ENCODE data around the gene PAX5.

PAX5 gene

DNA sequence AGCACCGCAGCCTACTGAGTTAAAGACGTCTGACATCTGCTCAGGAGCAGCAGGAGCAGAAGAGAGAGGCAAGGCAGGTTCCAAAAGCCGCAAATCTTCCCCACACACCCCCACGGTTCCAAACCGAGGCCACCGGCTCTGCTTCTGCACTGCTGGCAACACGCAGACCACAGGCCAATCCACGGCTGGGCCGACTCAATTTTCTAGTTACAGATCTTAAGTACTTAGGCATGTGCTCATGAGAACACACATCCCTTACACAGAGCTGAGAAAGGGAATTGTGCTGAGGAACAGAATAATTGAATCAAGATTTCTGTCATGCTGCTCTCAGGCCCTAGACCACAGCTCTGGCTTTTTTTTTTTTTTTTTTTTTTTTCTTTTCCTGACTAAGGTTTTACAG is 32.6 kb downstream of the PAX5 start:
- WGBS, 2 experiments: 69 to 77% methylated on average over 9 of the region's 9 CpGs
- Histone ChIP-seq H3K4me1 (ENCODE audit: control insufficient read depth, insufficient read depth, low read length) (peaks cover 21% of the 10 kb centered on the region), H3K27me3 (ENCODE audit: control insufficient read depth, insufficient read depth, low read length, poor library complexity, severe bottlenecking) (peaks cover 80% of the 10 kb centered on the region), H3K36me3 (ENCODE audit: control insufficient read depth, insufficient read depth, low read length) (no peaks in the 10 kb centered on the region), H3K27ac (ENCODE audit: insufficient read depth, low read depth, low read length, poor library complexity, severe bottlenecking) (no peak overlapping the region), H3K9me3 (ENCODE audit: control insufficient read depth, low read length) (no peaks in the 10 kb centered on the region), H3K4me3 (ENCODE audit: insufficient read depth, low read depth, low read length) (no peak overlapping the region)

DNA sequence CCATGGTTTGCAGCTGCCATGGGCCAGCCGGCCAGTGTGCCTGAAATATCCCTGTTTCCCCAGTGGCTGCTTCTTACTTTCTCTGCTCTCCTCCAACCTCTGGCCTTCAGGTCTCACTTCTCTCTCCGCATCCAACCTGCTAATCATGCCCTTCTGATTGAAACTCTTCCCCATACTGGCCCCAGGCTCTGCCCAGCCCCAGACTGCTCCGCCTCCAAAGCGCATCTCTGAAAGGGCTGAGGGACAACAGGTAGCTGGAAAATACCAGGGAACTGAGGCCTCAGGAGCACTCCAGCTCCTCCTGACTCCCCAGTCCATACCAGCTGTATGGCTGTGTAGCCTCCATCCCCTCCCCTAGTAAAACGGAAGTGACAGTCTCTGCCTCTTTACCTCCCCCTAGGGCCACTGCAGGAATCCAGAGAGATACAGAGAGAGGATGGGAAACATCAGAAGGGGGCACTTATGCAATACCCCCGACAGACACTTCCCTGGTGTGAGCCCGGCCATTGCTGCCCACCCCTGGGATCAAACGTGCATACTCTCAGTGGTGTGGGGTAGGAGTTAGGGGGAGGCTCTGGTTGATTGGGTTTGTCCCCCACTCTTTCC is 34.2 kb downstream of the PAX5 start:
- H3K27me3 ChIP-seq (ENCODE audit: control insufficient read depth, insufficient read depth, low read length, poor library complexity, severe bottlenecking): peaks cover 73% of the 10 kb centered on the region
- 77 to 79% methylated on average over 7 to 8 of the region's 8 CpGs for WGBS, 2 experiments

GRCh38 chr9:36997414-36997813 is 36.7 kb downstream of the PAX5 start:
- H3K36me3 ChIP-seq (ENCODE audit: control insufficient read depth, insufficient read depth, low read length): no peaks in the 10 kb centered on the region
- peaks cover 27% of the 10 kb centered on the region for H3K4me1 ChIP-seq (ENCODE audit: control insufficient read depth, insufficient read depth, low read length)
- no peak overlapping the region for H3K4me3 ChIP-seq (ENCODE audit: insufficient read depth, low read depth, low read length)
- no peaks in the 10 kb centered on the region for H3K9me3 ChIP-seq (ENCODE audit: control insufficient read depth, low read length)
- peaks cover 55% of the 10 kb centered on the region for H3K27me3 ChIP-seq (ENCODE audit: control insufficient read depth, insufficient read depth, low read length, poor library complexity, severe bottlenecking)
- 69 to 70% methylated on average over 12 of the region's 12 CpGs for WGBS, 2 experiments
- no peak overlapping the region for H3K27ac ChIP-seq (ENCODE audit: insufficient read depth, low read depth, low read length, poor library complexity, severe bottlenecking)

More for the DNA sequence above, 34.2 kb downstream of the PAX5 start:
- H3K36me3 ChIP-seq (ENCODE audit: control insufficient read depth, insufficient read depth, low read length): no peaks in the 10 kb centered on the region
- peaks cover 27% of the 10 kb centered on the region for H3K4me1 ChIP-seq (ENCODE audit: control insufficient read depth, insufficient read depth, low read length)
- no peak overlapping the region for H3K4me3 ChIP-seq (ENCODE audit: insufficient read depth, low read depth, low read length)
- H3K9me3 ChIP-seq (ENCODE audit: control insufficient read depth, low read length): no peaks in the 10 kb centered on the region
- no peak overlapping the region for H3K27ac ChIP-seq (ENCODE audit: insufficient read depth, low read depth, low read length, poor library complexity, severe bottlenecking)

DNA sequence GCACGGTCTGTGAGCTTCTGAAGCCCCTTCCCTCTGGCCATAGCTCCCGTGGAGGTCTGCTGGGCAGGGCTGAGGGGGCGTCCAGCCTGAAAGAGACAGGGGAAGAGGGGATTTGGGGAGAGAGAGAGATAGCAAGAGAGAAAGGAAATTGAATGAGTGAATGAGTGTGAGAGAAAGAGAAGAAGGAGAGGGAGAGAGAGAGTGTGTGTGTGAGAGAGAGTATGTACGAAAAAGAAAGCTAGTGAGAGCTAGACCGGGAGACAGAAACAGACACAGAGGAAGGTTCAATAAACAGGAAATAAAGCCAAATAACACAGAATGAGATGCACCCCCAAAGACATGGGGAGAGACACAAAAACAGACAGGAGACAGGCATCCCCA is 37.4 kb downstream of the PAX5 start:
- no peaks in the 10 kb centered on the region for H3K36me3 ChIP-seq (ENCODE audit: control insufficient read depth, insufficient read depth, low read length)
- 76 to 79% methylated on average over 5 of the region's 5 CpGs for WGBS, 2 experiments

GRCh38 chr9:36995927-36996705 is 38.0 kb downstream of the PAX5 start:
- Histone ChIP-seq H3K9me3 (ENCODE audit: control insufficient read depth, low read length) (no peaks in the 10 kb centered on the region), H3K27me3 (ENCODE audit: control insufficient read depth, insufficient read depth, low read length, poor library complexity, severe bottlenecking) (peaks cover 46% of the 10 kb centered on the region), H3K4me1 (ENCODE audit: control insufficient read depth, insufficient read depth, low read length) (peaks cover 21% of the 10 kb centered on the region), H3K27ac (ENCODE audit: insufficient read depth, low read depth, low read length, poor library complexity, severe bottlenecking) (no peak overlapping the region), H3K36me3 (ENCODE audit: control insufficient read depth, insufficient read depth, low read length) (no peaks in the 10 kb centered on the region), H3K4me3 (ENCODE audit: insufficient read depth, low read depth, low read length) (no peak overlapping the region)
- 25 to 27% methylated on average over 16 of the region's 16 CpGs for WGBS, 2 experiments

More for the DNA sequence above, 37.4 kb downstream of the PAX5 start:
- no peak overlapping the region for H3K4me3 ChIP-seq (ENCODE audit: insufficient read depth, low read depth, low read length)
- H3K27me3 ChIP-seq (ENCODE audit: control insufficient read depth, insufficient read depth, low read length, poor library complexity, severe bottlenecking): peaks cover 51% of the 10 kb centered on the region
- H3K9me3 ChIP-seq (ENCODE audit: control insufficient read depth, low read length): no peaks in the 10 kb centered on the region
- peaks cover 26% of the 10 kb centered on the region for H3K4me1 ChIP-seq (ENCODE audit: control insufficient read depth, insufficient read depth, low read length)
- no peak overlapping the region for H3K27ac ChIP-seq (ENCODE audit: insufficient read depth, low read depth, low read length, poor library complexity, severe bottlenecking)

DNA sequence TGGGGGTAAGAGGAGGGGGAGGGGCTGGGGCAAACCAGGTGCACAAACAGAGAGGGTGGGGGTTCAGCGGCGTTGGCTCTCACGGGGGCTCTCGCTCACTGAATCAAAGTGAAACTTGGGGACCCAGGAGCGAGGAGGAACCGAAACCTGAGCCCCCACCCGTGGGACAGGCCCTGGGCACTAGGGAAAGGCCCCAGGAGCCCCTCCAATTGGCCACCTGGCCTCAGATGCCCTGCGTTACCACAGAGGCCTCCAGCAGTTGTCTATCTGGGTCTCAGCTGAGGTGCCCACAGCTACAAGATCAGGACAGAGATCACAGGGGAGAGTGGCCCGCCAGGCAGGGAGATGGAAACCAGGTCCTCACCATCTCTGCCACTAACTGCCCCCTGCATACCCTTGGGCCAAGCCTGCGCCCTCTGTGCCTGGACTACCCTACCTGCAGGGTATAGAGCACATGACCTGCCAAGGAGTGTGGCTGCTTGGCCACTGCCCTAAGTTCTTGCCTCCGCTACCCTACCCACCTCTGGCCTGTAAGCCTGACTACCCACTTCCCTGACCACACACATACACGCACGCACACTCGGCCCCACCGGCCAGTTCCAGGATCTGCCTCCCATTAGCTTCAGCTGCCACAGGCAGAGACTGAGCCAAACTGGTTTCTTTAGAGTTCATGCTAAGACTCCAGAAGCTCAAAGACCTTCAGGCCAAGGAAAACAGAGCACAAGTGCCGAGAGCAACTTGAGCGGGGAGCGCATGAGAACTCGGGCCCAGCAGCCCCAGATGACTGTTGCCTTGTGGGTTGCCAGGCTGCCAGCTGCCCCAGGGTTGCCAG is 39.9 kb downstream of the PAX5 start:
- H3K4me3 ChIP-seq (ENCODE audit: insufficient read depth, low read depth, low read length): no peak overlapping the region
- H3K4me1 ChIP-seq (ENCODE audit: control insufficient read depth, insufficient read depth, low read length): peaks cover 20% of the 10 kb centered on the region
- peaks cover 48% of the 10 kb centered on the region for H3K27me3 ChIP-seq (ENCODE audit: control insufficient read depth, insufficient read depth, low read length, poor library complexity, severe bottlenecking)
- no peaks in the 10 kb centered on the region for H3K36me3 ChIP-seq (ENCODE audit: control insufficient read depth, insufficient read depth, low read length)
- H3K27ac ChIP-seq (ENCODE audit: insufficient read depth, low read depth, low read length, poor library complexity, severe bottlenecking): no peak overlapping the region
- no peaks in the 10 kb centered on the region for H3K9me3 ChIP-seq (ENCODE audit: control insufficient read depth, low read length)
- 90 to 91% methylated on average over 19 of the region's 19 CpGs for WGBS, 2 experiments

GRCh38 chr9:36992501-36993316 is 41.4 kb downstream of the PAX5 start:
- Histone ChIP-seq H3K27me3 (ENCODE audit: control insufficient read depth, insufficient read depth, low read length, poor library complexity, severe bottlenecking) (peaks cover 54% of the 10 kb centered on the region), H3K36me3 (ENCODE audit: control insufficient read depth, insufficient read depth, low read length) (no peaks in the 10 kb centered on the region), H3K27ac (ENCODE audit: insufficient read depth, low read depth, low read length, poor library complexity, severe bottlenecking) (no peak overlapping the region), H3K9me3 (ENCODE audit: control insufficient read depth, low read length) (no peaks in the 10 kb centered on the region), H3K4me3 (ENCODE audit: insufficient read depth, low read depth, low read length) (no peak overlapping the region), H3K4me1 (ENCODE audit: control insufficient read depth, insufficient read depth, low read length) (peaks cover 16% of the 10 kb centered on the region)
- WGBS, 2 experiments: 74 to 81% methylated on average over 5 to 6 of the region's 7 CpGs

DNA sequence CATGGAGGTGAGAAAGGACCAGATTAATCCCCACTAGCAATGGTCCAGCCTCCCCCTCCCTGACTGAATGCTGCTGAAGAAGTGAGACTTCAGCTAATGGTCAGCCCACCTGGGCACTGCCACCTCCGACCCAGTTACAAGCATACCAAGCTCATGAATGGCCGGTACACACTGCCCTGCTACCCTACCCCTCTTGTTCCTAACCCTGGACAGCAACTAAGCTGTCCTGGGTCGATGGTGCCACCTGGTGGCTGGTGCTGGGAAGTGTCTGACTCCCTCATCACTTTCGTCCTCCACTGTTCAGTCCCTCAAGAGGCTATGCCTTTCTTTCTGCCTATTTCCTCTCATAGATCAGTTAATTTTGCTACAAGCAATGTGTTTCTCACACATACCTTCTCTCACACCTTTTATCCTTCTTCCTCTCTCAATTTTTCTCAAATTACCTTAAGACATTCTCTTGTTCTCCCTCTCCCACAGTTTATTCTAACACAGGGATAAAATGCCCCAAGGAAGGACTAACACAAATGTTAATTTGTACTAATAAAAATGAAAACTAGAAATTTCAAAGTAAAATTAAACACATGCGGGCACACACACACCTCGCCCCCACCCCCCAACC is 42.4 kb downstream of the PAX5 start:
- no peak overlapping the region for H3K27ac ChIP-seq (ENCODE audit: insufficient read depth, low read depth, low read length, poor library complexity, severe bottlenecking)
- H3K4me1 ChIP-seq (ENCODE audit: control insufficient read depth, insufficient read depth, low read length): peaks cover 16% of the 10 kb centered on the region
- H3K4me3 ChIP-seq (ENCODE audit: insufficient read depth, low read depth, low read length): no peak overlapping the region
- H3K9me3 ChIP-seq (ENCODE audit: control insufficient read depth, low read length): no peaks in the 10 kb centered on the region
- peaks cover 58% of the 10 kb centered on the region for H3K27me3 ChIP-seq (ENCODE audit: control insufficient read depth, insufficient read depth, low read length, poor library complexity, severe bottlenecking)
- H3K36me3 ChIP-seq (ENCODE audit: control insufficient read depth, insufficient read depth, low read length): no peaks in the 10 kb centered on the region
- 12 to 15% methylated on average over 6 of the region's 6 CpGs for WGBS, 2 experiments

- Histone ChIP-seq H3K27me3 (ENCODE audit: control insufficient read depth, insufficient read depth, low read length, poor library complexity, severe bottlenecking) (peaks cover 78% of the 10 kb centered on the region), H3K36me3 (ENCODE audit: control insufficient read depth, insufficient read depth, low read length) (no peaks in the 10 kb centered on the region)
Measured at GRCh38 chr9:36988848-36989247, 45.2 kb downstream of the PAX5 start.

More at GRCh38 chr9:36988848-36989247, 45.2 kb downstream of the PAX5 start:
- WGBS, 2 experiments: 47 to 49% methylated on average over 6 of the region's 6 CpGs
- Histone ChIP-seq H3K4me3 (ENCODE audit: insufficient read depth, low read depth, low read length) (no peak overlapping the region), H3K4me1 (ENCODE audit: control insufficient read depth, insufficient read depth, low read length) (peaks cover 12% of the 10 kb centered on the region), H3K9me3 (ENCODE audit: control insufficient read depth, low read length) (no peaks in the 10 kb centered on the region), H3K27ac (ENCODE audit: insufficient read depth, low read depth, low read length, poor library complexity, severe bottlenecking) (no peak overlapping the region)
